ENCODE measurements around the gene THSD7A. TPM values are rescaled to one million over a fixed set of nuclear protein-coding genes. Genes with fewer than 3 reads are reported as not detected.

Gene THSD7A
- total and polyA plus RNA-seq, 7 experiments from 2014 or later, result 1.2 to 1.3 TPM; not detected in 5

DNA sequence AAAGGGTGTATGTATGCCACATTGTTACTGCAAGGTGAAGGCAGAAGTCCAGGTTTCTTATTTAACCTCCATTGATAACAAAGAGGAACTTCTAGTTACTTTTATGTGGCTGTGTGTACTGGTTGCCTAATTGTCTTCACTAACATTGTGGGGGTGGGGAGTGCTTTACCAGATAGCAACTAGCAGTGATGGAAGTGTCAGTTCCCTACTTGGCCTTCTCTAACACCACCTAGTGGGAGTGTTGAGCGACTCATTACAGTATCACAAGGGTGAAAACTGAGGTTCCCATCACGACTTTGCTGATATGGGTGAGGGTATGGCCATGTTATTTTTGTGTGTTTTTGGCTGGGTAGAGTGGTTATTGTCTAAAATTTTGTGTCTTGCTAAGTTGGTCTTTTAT, 274.4 kb downstream of the THSD7A start:
- DNase-seq, result no peak
- no peaks in the 10 kb centered on the region for H3K4me1 Mint-ChIP-seq
- Histone ChIP-seq H3K4me3 (ENCODE audit: low read length) (no peak overlapping the region), H3K9me3 (ENCODE audit: control insufficient read depth in 2 of 3, low read length in 3 of 3) (no peaks in the 10 kb centered on the region), H3K36me3 (ENCODE audit: control insufficient read depth in 2 of 3, insufficient read depth in 3 of 3, low read length in 3 of 3) (no peaks in the 10 kb centered on the region), H3K27ac (ENCODE audit: low read depth, low read length) (no peak overlapping the region), H3K27me3 (ENCODE audit: control insufficient read depth in 2 of 2, insufficient read depth in 2 of 2, low read length in 2 of 2) (no peaks in the 10 kb centered on the region), H3K4me1 (ENCODE audit: control insufficient read depth in 2 of 2, insufficient read depth in 2 of 2, low read length in 2 of 2) (no peaks in the 10 kb centered on the region)
- H3K36me3 Mint-ChIP-seq, result no peaks in the 10 kb centered on the region
- H3K27ac Mint-ChIP-seq, result no peak overlapping the region
- H3K4me3 Mint-ChIP-seq, result no peak overlapping the region
- ChIA-PET CTCF (no interaction called here), POLR2A (no interaction called here)
- peak; percentile 84 for ATAC-seq
- intact Hi-C loops (cut with micrococcal nuclease), result no loop called here
- peaks cover 0 to 20% (median 1%) of the 10 kb centered on the region in 11 donors for H3K9me3 Mint-ChIP-seq
- H3K27me3 Mint-ChIP-seq, result no peaks in the 10 kb centered on the region

DNA sequence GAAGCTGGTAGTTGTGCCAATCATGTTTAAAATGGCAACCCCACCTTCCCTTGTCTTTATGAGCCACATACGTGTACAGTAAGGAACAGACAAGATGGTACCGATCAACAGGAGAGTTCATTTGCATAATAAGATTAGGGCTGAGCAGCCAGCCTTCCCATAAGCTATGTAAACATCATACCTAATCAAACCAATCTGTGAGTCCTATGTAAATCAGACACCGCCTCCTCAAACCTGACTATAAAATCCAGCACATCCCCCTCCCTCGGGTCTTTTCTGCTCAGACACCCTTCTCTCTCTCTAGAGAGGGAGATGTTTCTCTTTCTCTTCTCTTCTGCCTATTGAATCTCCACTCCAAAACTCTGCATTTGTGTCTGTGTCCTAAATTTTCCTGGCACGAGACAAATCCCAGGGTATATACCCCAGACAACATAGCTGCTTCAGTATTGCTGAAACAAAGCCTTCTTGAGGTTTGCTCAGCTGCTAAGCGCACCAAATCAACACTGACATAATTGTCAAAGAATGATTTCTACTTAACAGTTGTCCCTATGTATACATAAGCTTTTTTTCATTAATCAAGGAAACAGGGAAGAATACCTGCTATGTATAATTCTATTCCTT, 279.2 kb downstream of the THSD7A start:
- H3K36me3 Mint-ChIP-seq, result no peaks in the 10 kb centered on the region
- Histone ChIP-seq H3K27ac (ENCODE audit: low read depth, low read length) (no peak overlapping the region), H3K27me3 (ENCODE audit: control insufficient read depth in 2 of 2, insufficient read depth in 2 of 2, low read length in 2 of 2) (no peaks in the 10 kb centered on the region), H3K4me1 (ENCODE audit: control insufficient read depth in 2 of 2, insufficient read depth in 2 of 2, low read length in 2 of 2) (no peaks in the 10 kb centered on the region), H3K9me3 (ENCODE audit: control insufficient read depth in 2 of 3, low read length in 3 of 3) (no peaks in the 10 kb centered on the region), H3K4me3 (ENCODE audit: low read length) (no peak overlapping the region), H3K36me3 (ENCODE audit: control insufficient read depth in 2 of 3, insufficient read depth in 3 of 3, low read length in 3 of 3) (no peaks in the 10 kb centered on the region)
- intact Hi-C loops (cut with micrococcal nuclease), result no loop called here
- no peaks in the 10 kb centered on the region for H3K27me3 Mint-ChIP-seq
- no peak overlapping the region for H3K27ac Mint-ChIP-seq
- POLR2A ChIA-PET, result no interaction called here
- H3K4me3 Mint-ChIP-seq, result no peak overlapping the region
- H3K9me3 Mint-ChIP-seq, result peaks cover 0 to 16% (median 4%) of the 10 kb centered on the region in 11 donors
- ATAC-seq, result no peak
- no peaks in the 10 kb centered on the region for H3K4me1 Mint-ChIP-seq
- no peak for DNase-seq
- CTCF ChIA-PET, result no interaction called here

DNA sequence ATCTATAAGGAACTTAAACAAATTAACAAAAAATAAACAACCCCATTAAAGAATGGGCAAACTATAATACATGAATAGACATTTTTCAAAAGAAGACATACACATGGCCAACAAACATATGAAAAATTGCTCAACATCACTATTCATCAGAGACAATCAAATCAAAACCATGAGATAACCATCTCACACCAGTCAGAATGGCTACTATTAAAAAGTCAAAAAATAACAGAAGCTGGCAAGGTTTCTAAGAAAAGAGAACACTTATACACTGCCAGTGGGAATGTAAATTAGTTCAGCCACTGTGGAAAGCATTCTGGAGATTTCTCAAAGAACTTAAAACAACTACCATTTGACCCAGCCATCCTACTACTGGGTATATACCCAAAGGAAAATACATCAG, 280.5 kb downstream of the THSD7A start:
- no peak overlapping the region for H3K4me3 Mint-ChIP-seq
- no peak for DNase-seq

DNA sequence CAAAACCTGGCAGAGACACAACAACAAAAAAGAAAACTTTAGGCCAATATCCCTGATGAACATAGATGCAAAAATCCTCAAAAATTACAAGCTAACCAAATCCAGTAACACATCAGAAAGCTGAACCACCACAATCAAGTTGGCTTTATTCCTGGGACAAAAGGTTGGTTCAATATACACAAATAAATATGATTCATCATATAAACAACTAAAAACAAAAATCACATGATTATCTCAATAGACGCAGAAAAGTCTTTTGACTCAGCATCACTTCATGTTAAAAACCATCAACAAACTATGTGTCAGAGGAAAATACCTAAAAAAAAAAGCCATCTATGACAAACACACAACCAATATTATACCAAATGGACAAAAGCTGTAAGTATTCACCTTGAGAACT, 283.5 kb downstream of the THSD7A start:
- Mint-ChIP-seq H3K27ac (no peak overlapping the region), H3K27me3 (no peaks in the 10 kb centered on the region), H3K9me3 (peaks cover 0 to 28% (median 5%) of the 10 kb centered on the region in 11 donors), H3K4me1 (no peaks in the 10 kb centered on the region), H3K36me3 (no peaks in the 10 kb centered on the region), H3K4me3 (no peak overlapping the region)
- ChIA-PET POLR2A (no interaction called here), CTCF (no interaction called here)
- H3K4me3 ChIP-seq (ENCODE audit: low read length), result no peak overlapping the region
- ATAC-seq (no peak), DNase-seq (no peak)
- intact Hi-C loops (cut with micrococcal nuclease), result no loop called here
- H3K36me3 ChIP-seq (ENCODE audit: control insufficient read depth in 2 of 3, insufficient read depth in 3 of 3, low read length in 3 of 3), result no peaks in the 10 kb centered on the region
- no peaks in the 10 kb centered on the region for H3K9me3 ChIP-seq (ENCODE audit: control insufficient read depth in 2 of 3, low read length in 3 of 3)
- no peaks in the 10 kb centered on the region for H3K4me1 ChIP-seq (ENCODE audit: control insufficient read depth in 2 of 2, insufficient read depth in 2 of 2, low read length in 2 of 2)
- no peaks in the 10 kb centered on the region for H3K27me3 ChIP-seq (ENCODE audit: control insufficient read depth in 2 of 2, insufficient read depth in 2 of 2, low read length in 2 of 2)
- no peak overlapping the region for H3K27ac ChIP-seq (ENCODE audit: low read depth, low read length)

More for the DNA sequence above, 280.5 kb downstream of the THSD7A start:
- Mint-ChIP-seq H3K9me3 (peaks cover 0 to 25% (median 3%) of the 10 kb centered on the region in 11 donors), H3K27ac (no peak overlapping the region), H3K36me3 (no peaks in the 10 kb centered on the region), H3K27me3 (no peaks in the 10 kb centered on the region), H3K4me1 (no peaks in the 10 kb centered on the region)
- no peaks in the 10 kb centered on the region for H3K9me3 ChIP-seq (ENCODE audit: control insufficient read depth in 2 of 3, low read length in 3 of 3)
- ChIA-PET POLR2A (no interaction called here), CTCF (no interaction called here)
- no peaks in the 10 kb centered on the region for H3K36me3 ChIP-seq (ENCODE audit: control insufficient read depth in 2 of 3, insufficient read depth in 3 of 3, low read length in 3 of 3)
- no peak overlapping the region for H3K27ac ChIP-seq (ENCODE audit: low read depth, low read length)
- H3K4me1 ChIP-seq (ENCODE audit: control insufficient read depth in 2 of 2, insufficient read depth in 2 of 2, low read length in 2 of 2), result no peaks in the 10 kb centered on the region
- intact Hi-C loops (cut with micrococcal nuclease), result no loop called here
- H3K4me3 ChIP-seq (ENCODE audit: low read length), result no peak overlapping the region
- no peak for ATAC-seq
- no peaks in the 10 kb centered on the region for H3K27me3 ChIP-seq (ENCODE audit: control insufficient read depth in 2 of 2, insufficient read depth in 2 of 2, low read length in 2 of 2)

DNA sequence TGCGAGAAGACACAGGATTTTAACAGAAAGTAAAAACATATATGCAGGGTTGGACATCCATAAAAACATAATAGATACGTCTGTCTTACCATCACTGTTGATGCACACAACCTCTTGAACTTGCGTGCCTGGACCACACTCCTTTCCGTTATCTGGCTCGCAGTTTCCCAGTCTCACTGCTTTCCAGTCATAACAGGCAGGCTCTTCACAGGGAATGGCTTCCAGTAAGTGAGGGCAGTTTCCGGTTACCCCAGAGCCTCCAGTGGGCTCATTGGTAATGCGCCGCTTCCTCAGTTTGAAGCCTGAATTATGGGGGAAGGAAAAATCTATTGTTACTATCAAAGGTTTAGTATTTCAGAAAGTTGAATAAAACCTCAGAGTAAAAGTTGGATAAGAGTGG, 290.7 kb downstream of the THSD7A start:
- H3K9me3 Mint-ChIP-seq, result peaks cover 0 to 8% (median 3%) of the 10 kb centered on the region in 11 donors

DNA sequence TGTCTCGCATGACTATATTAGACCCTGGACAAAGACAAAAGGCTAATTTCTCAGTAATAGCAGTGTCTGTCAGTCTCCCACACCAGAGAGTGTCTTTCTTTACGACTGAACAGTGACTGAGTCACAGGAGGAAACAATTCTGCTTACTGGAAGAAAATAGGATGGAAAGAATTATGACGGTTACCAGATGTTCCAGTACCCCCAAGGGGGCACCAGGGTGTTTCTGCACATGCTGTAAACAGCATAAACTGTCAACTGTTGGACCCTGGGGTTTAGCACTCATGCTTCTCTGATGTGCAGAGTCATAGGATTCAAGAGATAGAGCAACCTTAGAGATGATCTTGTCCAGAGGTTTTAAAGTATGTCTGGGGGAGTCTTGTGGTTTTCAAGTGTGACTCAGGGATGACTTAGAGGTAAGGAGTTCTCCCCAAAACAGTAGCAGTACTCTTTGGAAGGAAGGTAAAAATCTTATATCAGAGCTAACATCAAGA, 291.7 kb downstream of the THSD7A start:
- CTCF ChIA-PET, result no interaction called here
- H3K4me3 Mint-ChIP-seq, result no peak overlapping the region
- H3K27ac Mint-ChIP-seq, result no peak overlapping the region

More for the DNA sequence above, 290.7 kb downstream of the THSD7A start:
- POLR2A ChIA-PET, result no interaction called here
- no peak for DNase-seq
- Histone ChIP-seq H3K4me3 (ENCODE audit: low read length) (no peak overlapping the region), H3K27ac (ENCODE audit: low read depth, low read length) (no peak overlapping the region), H3K4me1 (ENCODE audit: control insufficient read depth in 2 of 2, insufficient read depth in 2 of 2, low read length in 2 of 2) (no peaks in the 10 kb centered on the region), H3K9me3 (ENCODE audit: control insufficient read depth in 2 of 3, low read length in 3 of 3) (no peaks in the 10 kb centered on the region), H3K36me3 (ENCODE audit: control insufficient read depth in 2 of 3, insufficient read depth in 3 of 3, low read length in 3 of 3) (no peaks in the 10 kb centered on the region), H3K27me3 (ENCODE audit: control insufficient read depth in 2 of 2, insufficient read depth in 2 of 2, low read length in 2 of 2) (no peaks in the 10 kb centered on the region)
- Mint-ChIP-seq H3K27ac (no peak overlapping the region), H3K36me3 (no peaks in the 10 kb centered on the region), H3K4me1 (peaks cover 0 to 1% (median 0%) of the 10 kb centered on the region in 7 donors), H3K4me3 (no peak overlapping the region), H3K27me3 (no peaks in the 10 kb centered on the region)
- CTCF ChIA-PET, result no interaction called here
- ATAC-seq, result no peak
- intact Hi-C loops (cut with micrococcal nuclease), result no loop called here

DNA sequence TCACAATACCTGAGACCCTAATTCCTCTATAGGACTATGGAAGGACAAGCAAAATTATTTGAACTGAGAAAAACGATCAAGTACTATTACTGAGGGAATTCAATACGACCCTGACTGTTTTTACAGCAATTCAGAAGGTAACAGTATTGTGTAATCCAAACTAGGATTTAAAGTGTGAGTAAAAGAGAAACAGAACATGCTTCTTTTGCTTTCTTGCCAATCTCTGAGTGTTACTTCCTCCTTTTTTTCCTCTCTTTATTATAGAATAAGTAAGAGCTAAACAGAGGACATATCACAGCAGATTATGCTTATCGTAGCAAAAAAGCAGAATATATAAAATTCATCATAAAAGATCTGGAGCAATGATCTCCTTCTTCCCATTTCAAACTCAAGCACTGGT, 292.1 kb downstream of the THSD7A start:
- CTCF ChIA-PET, result no interaction called here
- no peak overlapping the region for H3K27ac ChIP-seq (ENCODE audit: low read depth, low read length)

More for the DNA sequence above, 291.7 kb downstream of the THSD7A start:
- Histone ChIP-seq H3K27ac (ENCODE audit: low read depth, low read length) (no peak overlapping the region), H3K27me3 (ENCODE audit: control insufficient read depth in 2 of 2, insufficient read depth in 2 of 2, low read length in 2 of 2) (no peaks in the 10 kb centered on the region), H3K36me3 (ENCODE audit: control insufficient read depth in 2 of 3, insufficient read depth in 3 of 3, low read length in 3 of 3) (no peaks in the 10 kb centered on the region), H3K4me1 (ENCODE audit: control insufficient read depth in 2 of 2, insufficient read depth in 2 of 2, low read length in 2 of 2) (no peaks in the 10 kb centered on the region), H3K4me3 (ENCODE audit: low read length) (no peak overlapping the region), H3K9me3 (ENCODE audit: control insufficient read depth in 2 of 3, low read length in 3 of 3) (no peaks in the 10 kb centered on the region)
- peaks cover 0 to 6% (median 3%) of the 10 kb centered on the region in 11 donors for H3K9me3 Mint-ChIP-seq
- H3K27me3 Mint-ChIP-seq, result no peaks in the 10 kb centered on the region
- ATAC-seq (peak; percentile 20), DNase-seq (no peak)
- POLR2A ChIA-PET, result no interaction called here
- H3K36me3 Mint-ChIP-seq, result no peaks in the 10 kb centered on the region
- intact Hi-C loops (cut with micrococcal nuclease), result no loop called here
- H3K4me1 Mint-ChIP-seq, result peaks cover 0 to 1% (median 0%) of the 10 kb centered on the region in 7 donors

More for the DNA sequence above, 292.1 kb downstream of the THSD7A start:
- no peaks in the 10 kb centered on the region for H3K27me3 Mint-ChIP-seq
- DNase-seq, result no peak
- H3K4me3 ChIP-seq (ENCODE audit: low read length), result no peak overlapping the region
- H3K9me3 ChIP-seq (ENCODE audit: control insufficient read depth in 2 of 3, low read length in 3 of 3), result no peaks in the 10 kb centered on the region
- H3K4me3 Mint-ChIP-seq, result no peak overlapping the region
- no peaks in the 10 kb centered on the region for H3K36me3 Mint-ChIP-seq
- H3K4me1 Mint-ChIP-seq, result peaks cover 0 to 1% (median 0%) of the 10 kb centered on the region in 7 donors
- H3K4me1 ChIP-seq (ENCODE audit: control insufficient read depth in 2 of 2, insufficient read depth in 2 of 2, low read length in 2 of 2), result no peaks in the 10 kb centered on the region
- peak; percentile 32 for ATAC-seq
- POLR2A ChIA-PET, result no interaction called here
- no peaks in the 10 kb centered on the region for H3K36me3 ChIP-seq (ENCODE audit: control insufficient read depth in 2 of 3, insufficient read depth in 3 of 3, low read length in 3 of 3)
- no peaks in the 10 kb centered on the region for H3K27me3 ChIP-seq (ENCODE audit: control insufficient read depth in 2 of 2, insufficient read depth in 2 of 2, low read length in 2 of 2)
- H3K9me3 Mint-ChIP-seq, result peaks cover 0 to 6% (median 3%) of the 10 kb centered on the region in 11 donors
- H3K27ac Mint-ChIP-seq, result no peak overlapping the region
- intact Hi-C loops (cut with micrococcal nuclease), result no loop called here
